KOPT-K1 (cell line): ENCODE measurements around the gene KRTAP10-2.
A peak's percentile ranks its signal among the peaks of the same experiment; 100 is the strongest.
"Not testable (repeated sequence)": the region's sequence is repeated elsewhere in the genome, so short reads cannot be mapped to it uniquely, and the experiment has no call there.

ENCODE experiments used
- H3K27ac ChIP-seq: fragments of 200-600 bp; sonication (generic); 2 replicates; pipeline ENCODE4 v1.5.1; 2016; ENCODE audit warnings: antibody characterized with exemption, mild to moderate bottlenecking, low read depth, low read length; ENCODE audit not compliant: poor library complexity, severe bottlenecking
- H3K36me3 ChIP-seq: fragments of 200-600 bp; sonication (generic); 2 replicates; pipeline ENCODE4 v1.5.1; 2017; ENCODE audit warnings: antibody characterized with exemption, mild to moderate bottlenecking, low read length, moderate library complexity; ENCODE audit not compliant: insufficient read depth
- H3K9me3 ChIP-seq: fragments of 200-600 bp; sonication (generic); 2 replicates; pipeline ENCODE4 v1.5.1; 2017; ENCODE audit warnings: antibody characterized with exemption, low read length, mild to moderate bottlenecking; ENCODE audit not compliant: insufficient read depth, poor library complexity, severe bottlenecking

KRTAP10-2 gene

GRCh38 chr21:44558695-44559094 is 7.4 kb upstream of the KRTAP10-2 start, which contains the start of gene KRTAP10-3:
TSS of gene KRTAP10-3 (minus strand) at chr21:44558795. CDS start at chr21:44558715, 80 bp downstream.
- no peaks in the 10 kb centered on the region for H3K36me3 ChIP-seq
- H3K9me3 ChIP-seq = no peaks in the 10 kb centered on the region
- no peak within 1 kb of the TSS for H3K27ac ChIP-seq

DNA sequence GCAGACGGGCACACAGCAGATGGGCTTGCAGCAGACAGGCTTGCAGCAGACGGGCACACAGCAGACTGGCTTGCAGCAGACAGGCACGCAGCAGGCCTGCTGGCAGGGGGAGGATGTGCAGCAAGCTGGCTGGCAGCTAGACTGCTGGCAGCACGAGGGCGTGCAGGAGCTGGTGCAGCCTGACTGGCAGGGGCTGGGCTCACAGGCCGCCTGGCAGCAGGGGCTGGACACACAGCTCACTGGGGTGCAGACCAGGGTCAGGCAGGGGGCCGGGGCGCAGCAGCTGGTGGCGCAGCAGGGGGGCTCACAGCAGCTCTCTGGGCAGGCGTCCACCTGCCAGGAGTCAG is 7.0 kb upstream of the KRTAP10-2 start:
- H3K27ac ChIP-seq, H3K36me3 ChIP-seq, H3K9me3 ChIP-seq: not testable (repeated sequence)

- Histone ChIP-seq H3K36me3 (no peaks in the 10 kb centered on the region), H3K9me3 (no peaks in the 10 kb centered on the region), H3K27ac (no peak overlapping the region)
These were observed 6.4 kb upstream of the KRTAP10-2 start for GRCh38 chr21:44557491-44558328.

DNA sequence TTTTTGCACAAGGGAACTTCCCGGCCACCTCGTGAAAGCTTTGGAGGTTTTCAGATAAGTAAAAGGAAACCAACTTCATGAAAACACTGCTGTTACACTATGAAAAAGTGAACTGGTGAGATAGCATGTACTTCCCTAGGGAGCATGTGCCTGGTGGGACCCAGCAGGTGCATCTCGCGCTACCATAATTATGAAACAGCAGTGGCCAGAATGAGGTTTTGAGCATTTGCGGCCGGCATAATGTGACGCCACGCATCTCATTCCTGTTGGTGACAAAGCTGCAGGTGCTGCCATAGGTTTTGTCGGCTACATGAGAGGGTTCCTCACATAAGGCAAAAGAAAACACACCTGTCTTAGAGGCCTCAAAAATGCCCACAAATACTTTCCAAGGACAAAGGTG is 5.6 kb upstream of the KRTAP10-2 start:
- H3K27ac ChIP-seq = no peak overlapping the region
- no peaks in the 10 kb centered on the region for H3K36me3 ChIP-seq
- no peaks in the 10 kb centered on the region for H3K9me3 ChIP-seq

DNA sequence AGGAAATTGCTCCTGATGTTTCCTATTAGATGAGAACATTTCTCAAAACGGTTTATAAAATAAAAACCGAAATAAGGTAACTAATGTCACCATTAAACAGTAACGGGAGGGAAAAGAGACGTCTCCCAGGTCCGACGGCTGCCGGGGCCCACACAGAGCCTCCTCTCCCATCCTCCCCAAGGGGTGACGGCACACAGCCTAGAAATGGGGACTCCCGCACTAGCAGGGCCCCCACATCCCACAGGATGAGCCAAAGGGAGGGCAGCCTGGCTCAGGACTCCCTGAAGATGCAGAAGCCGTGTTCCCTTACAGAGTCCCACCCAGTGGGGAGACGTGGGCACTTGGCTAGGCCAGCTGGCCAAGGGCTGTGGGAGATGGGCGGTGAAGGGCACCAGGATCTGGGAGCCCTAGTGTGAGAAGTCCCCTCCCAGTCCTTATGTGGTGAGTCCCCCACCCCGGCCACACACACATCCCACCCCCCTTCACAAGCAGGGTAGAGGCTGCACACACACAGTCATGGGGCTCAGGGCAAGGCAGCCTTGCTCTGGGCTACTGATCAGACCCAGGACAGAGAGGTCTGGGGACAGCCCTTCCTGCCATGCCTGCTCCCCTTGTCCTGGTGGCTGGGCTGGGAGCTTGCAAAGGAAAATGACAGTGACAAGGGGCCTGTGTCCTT is 4.0 kb upstream of the KRTAP10-2 start:
- Histone ChIP-seq H3K27ac (no peak overlapping the region), H3K36me3 (no peaks in the 10 kb centered on the region)

GRCh38 chr21:44552681-44553080 is 1.4 kb upstream of the KRTAP10-2 start:
- no peak overlapping the region for H3K27ac ChIP-seq
- no peaks in the 10 kb centered on the region for H3K36me3 ChIP-seq
- H3K9me3 ChIP-seq = no peaks in the 10 kb centered on the region

More for the DNA sequence above, 4.0 kb upstream of the KRTAP10-2 start:
- no peaks in the 10 kb centered on the region for H3K9me3 ChIP-seq

DNA sequence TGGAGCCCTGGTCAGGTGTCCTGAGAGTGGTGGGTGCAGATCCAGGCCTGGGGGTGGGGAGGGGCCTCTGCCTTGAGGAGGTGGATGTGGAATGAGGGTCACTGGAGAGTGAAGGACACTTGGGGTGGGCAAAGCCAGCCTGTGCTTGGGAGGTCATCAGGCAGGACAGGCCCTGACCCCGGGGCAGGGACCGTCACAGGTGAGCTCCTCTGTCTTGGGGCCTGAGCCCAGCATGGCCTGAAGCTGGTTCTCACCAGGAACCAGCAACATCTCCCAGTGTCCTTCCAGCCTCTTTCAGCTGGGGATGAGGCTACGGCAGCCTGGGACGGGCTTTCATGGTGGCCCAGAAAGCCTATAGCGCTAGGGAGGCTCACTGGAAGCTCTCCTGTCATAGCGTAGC is 831 bp upstream of the KRTAP10-2 start:
- no peak overlapping the region for H3K27ac ChIP-seq
- H3K9me3 ChIP-seq = peaks cover 4% of the 10 kb centered on the region
- no peaks in the 10 kb centered on the region for H3K36me3 ChIP-seq

DNA sequence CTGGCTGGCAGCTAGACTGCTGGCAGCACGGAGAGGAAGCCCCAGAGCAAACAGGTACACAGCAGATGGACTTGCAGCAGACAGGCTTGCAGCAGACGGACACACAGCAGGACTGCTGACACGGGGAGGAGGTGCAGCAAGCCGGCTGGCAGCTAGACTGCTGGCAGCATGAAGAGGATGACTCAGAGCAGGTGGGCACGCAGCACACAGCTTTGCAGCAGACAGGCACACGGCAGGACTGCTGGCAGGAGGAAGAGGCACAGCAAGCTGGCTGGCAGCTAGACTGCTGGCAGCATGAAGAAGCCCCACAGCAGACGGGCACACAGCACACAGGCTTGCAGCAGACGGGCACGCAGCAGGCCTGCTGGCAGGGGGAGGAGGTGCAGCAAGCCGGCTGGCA is 498 bp downstream of the KRTAP10-2 start:
- Histone ChIP-seq H3K9me3 (peaks cover 15% of the 10 kb centered on the region), H3K36me3 (no peaks in the 10 kb centered on the region), H3K27ac (no peak overlapping the region)

DNA sequence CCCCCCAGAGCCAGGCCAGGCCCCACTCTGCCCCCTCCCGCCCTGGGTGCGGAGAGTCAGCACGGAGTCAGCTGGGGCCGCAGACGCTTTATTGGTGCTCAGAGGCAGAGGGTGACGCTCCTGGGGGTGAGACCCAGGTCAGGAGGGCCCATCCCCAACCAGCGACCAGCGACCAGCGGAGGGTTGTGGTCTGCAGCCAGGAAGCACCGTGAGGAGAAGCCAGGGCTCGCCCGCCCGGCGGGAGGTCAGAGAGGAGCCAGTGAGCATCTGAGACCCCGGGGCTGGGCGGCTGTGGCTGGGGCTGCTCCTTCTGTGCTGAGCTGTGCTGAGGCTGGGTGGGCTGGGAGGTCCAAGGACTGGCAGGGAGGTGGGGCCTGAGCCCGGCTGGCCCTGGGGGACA is 1.0 kb downstream of the KRTAP10-2 start:
- not testable (repeated sequence) for H3K27ac ChIP-seq, H3K36me3 ChIP-seq
- H3K9me3 ChIP-seq = peaks cover 15% of the 10 kb centered on the region

GRCh38 chr21:44549525-44550211 is 1.6 kb downstream of the KRTAP10-2 start:
- Histone ChIP-seq H3K27ac (no peak overlapping the region), H3K9me3 (peaks cover 15% of the 10 kb centered on the region), H3K36me3 (no peaks in the 10 kb centered on the region)

DNA sequence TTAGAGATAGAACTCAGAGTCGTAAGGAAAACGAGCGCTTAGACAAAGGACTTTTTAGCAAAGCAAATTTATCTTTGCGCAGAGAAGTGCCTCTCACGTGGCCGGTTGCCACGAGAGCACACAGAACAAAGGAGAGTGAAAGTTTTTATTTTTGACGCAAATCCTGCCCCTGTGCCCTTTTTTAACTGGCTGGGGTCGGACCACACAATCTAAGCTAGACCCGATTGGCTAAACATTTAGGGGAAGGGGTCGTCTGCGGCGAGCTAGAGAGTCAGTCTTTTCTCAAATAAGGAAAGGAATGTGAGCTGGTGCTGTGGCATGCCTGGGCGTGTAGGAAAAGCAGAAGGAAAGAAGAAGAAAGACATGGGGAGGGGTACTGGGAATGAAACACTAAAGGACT is 2.4 kb downstream of the KRTAP10-2 start:
- Histone ChIP-seq H3K36me3 (no peaks in the 10 kb centered on the region), H3K27ac (no peak overlapping the region), H3K9me3 (peaks cover 15% of the 10 kb centered on the region)

DNA sequence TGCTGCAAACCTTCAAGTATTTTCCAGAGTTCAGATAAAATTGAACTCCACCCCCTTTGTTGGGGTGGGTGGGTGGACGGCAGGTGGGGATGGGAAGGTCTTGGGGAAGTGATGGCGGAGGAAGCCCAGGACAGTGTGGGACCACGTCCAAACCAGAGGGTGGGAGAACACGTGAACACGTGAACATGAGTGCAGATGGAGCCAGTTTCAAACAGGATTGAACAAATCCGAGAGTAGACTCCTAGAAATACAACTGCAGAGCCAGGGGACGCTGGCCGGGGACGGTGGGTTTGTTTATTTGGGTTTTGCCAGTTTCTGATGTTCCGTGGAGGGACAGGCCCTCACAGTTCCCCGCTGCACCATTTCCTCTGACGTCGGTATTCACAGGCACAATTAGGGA is 2.9 kb downstream of the KRTAP10-2 start:
- Histone ChIP-seq H3K36me3 (no peaks in the 10 kb centered on the region), H3K27ac (no peak overlapping the region), H3K9me3 (peaks cover 15% of the 10 kb centered on the region)

DNA sequence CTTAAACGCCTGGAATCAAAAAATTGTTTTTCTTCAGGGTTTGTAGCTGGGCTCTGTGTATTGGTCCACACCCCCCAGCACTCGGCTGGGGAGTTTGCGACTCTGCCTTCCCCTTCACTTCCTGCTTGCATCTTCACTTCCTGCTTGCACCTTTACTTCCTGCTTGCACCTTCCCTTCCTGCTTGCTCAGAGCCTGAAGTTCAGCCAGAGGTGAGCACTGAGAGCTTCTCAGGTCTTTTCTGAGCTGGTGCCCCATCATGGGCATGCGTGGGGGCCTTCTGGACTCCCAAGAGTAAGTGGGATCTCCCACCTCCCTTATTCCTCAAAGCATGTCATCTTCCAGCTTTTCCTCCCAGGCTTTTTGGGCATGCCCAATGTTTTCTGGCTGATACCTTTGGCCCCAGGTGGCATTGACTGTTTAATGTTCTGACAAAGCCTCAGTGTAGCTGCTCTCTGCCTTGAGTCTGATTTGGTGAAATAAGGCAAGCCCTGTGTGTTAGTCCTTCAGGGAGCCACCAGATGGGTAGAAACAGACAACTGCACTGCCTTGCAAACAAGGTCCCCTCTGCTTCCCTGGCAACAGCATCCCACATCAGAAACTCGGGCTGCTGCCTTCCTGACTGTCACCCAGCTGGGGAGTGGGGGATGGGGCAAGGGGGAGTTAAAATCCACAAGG is 3.5 kb downstream of the KRTAP10-2 start:
- Histone ChIP-seq H3K9me3 (peaks cover 15% of the 10 kb centered on the region), H3K27ac (peak overlapping the region; percentile 15), H3K36me3 (no peaks in the 10 kb centered on the region)

- Histone ChIP-seq H3K36me3 (no peaks in the 10 kb centered on the region), H3K9me3 (peaks cover 15% of the 10 kb centered on the region), H3K27ac (no peak overlapping the region)
These were observed 6.7 kb downstream of the KRTAP10-2 start for GRCh38 chr21:44544566-44544965.

DNA sequence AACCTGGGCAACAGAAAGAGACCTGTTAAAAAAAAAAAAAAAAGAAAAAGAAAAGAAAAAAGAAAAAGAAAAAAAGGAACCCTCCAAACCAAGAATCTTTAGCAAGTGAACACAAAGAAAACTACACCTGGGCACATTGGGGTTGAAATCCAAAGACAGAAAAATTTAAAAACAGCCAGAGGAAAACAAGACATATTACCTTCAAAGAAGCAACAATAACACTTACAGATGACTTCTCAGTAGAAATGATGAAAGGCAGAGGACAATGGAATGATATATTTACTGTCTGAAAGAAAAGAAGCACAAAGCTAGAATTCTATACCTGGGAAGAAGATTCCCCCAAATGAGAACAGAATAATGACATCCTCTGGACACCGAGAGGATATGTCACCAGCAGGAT is 8.6 kb downstream of the KRTAP10-2 start:
- H3K9me3 ChIP-seq = peaks cover 15% of the 10 kb centered on the region

More for the DNA sequence above, 8.6 kb downstream of the KRTAP10-2 start:
- H3K36me3 ChIP-seq = no peaks in the 10 kb centered on the region
- no peak overlapping the region for H3K27ac ChIP-seq
